GM12891 (cell line): ENCODE results near the gene XAB2.

ENCODE experiments used
- POLR2A ChIP-seq: IDR thresholded peaks from 2 replicates; pipeline ENCODE4 v1.6.1; 2011; ENCODE audit warnings: low read depth, low read length, control low read depth
- TAF1 ChIP-seq: IDR thresholded peaks from 2 replicates; pipeline ENCODE4 v1.6.1; 2011; ENCODE audit warnings: low read depth, low read length, control low read depth

- TF ChIP-seq POLR2A (no peak), TAF1 (no peak)
Observed at GRCh38 chr19:7670150-7670783, 40.9 kb upstream of the XAB2 start.
